HFF-Myc (cell line): ENCODE measurements around the gene TMEM91.
A peak's percentile ranks its signal among the peaks of the same experiment; 100 is the strongest.

Experiments used
- DNase-seq: peaks from one replicate; pipeline ENCODE4 v3.0.0-alpha.2; 2011; ENCODE audit warnings: low read depth; ENCODE audit errors: extremely low read depth
- H3K4me3 ChIP-seq: replicated peaks from 2 replicates; pipeline ENCODE4 v1.5.1; 2011; ENCODE audit warnings: low read depth, mild to moderate bottlenecking, control low read depth, low read length
- CTCF ChIP-seq: IDR thresholded peaks from 2 replicates; pipeline ENCODE4 v1.5.1; 2012; ENCODE audit warnings: mild to moderate bottlenecking, low read depth, low read length, control low read depth; ENCODE audit errors: missing control alignments

Gene TMEM91

DNA sequence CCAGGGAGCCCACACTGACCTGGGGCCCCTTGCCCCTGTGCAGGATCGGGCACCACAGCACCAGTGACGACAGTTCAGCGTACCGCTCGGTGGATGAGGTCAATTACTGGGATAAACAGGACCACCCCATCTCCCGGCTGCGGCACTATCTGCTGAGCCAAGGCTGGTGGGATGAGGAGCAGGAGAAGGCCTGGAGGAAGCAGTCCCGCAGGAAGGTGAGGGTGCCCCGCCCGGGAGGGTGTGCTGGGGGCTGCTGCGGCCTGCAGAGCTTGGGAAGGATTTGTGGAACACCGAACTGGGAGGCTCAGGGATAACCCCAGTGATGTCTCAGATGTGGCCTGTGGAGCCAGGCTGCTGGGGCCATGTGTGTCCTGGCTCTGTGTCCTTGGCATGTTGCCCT, 46.6 kb downstream of the TMEM91 start:
- no peak overlapping the region for H3K4me3 ChIP-seq
- DNase-seq: no peak
- TF ChIP-seq CTCF: no peak

- DNase-seq: no peak
- H3K4me3 ChIP-seq: no peak overlapping the region
- no peak for TF ChIP-seq CTCF
Observed at GRCh38 chr19:41424335-41425173, 48.2 kb downstream of the TMEM91 start.

DNA sequence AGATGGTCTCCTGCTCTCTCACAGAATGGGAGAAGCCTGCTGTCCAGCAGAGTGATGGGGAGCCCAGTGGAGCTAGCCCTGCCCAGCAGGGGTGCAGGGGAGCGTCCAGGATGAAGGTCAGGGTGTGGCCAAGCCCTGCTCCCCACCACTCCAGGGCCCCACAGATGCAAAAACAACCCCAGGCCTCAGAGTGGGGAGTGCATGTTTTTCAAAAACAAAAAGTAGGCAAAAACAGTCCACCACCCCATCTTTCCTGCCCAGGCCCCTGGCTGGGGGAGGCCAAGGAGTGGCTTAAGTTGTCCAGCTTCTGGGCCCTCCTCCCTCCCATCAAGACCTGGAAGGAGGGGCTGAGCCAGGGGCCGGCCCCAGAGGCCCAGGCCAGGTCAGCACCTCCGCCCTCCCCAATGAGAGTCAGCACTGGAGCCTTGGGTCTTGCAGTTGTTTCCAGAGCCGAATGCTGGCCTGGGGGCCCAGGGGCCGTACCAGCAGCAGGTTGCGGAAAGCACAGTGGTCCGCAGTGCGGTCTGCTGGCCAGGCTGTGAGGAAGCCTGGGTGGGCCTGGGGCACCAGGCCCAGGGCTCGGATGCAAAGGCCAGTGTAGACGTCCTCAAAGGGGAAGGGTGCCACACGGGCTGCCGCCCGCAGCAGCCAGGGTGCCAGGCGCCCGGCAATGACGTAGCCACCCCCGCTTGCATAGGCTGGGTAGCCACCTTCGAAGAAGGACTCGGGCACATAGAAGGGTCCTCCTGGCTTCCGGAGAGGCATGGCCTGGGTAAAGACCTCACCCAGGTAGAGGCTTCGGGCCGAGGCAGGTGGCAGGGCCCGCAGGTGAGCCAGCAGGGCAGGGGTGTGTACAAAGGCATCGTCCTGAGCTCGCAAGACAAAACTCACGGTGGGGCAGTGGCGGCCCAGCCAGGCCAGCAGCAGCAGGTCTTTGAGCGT, 49.1 kb downstream of the TMEM91 start:
- no peak overlapping the region for H3K4me3 ChIP-seq
- no peak for TF ChIP-seq CTCF
- no peak for DNase-seq

GRCh38 chr19:41426116-41426841, 49.9 kb downstream of the TMEM91 start:
- no peak overlapping the region for H3K4me3 ChIP-seq
- DNase-seq: no peak
- no peak for TF ChIP-seq CTCF

GRCh38 chr19:41426952-41427646, 50.8 kb downstream of the TMEM91 start, which contains the start of gene B3GNT8:
TSS of gene B3GNT8 (minus strand) at chr19:41427374. CDS start at chr19:41426778, 596 bp downstream.
- TF ChIP-seq CTCF: no peak
- peak within 1 kb of the TSS; percentile 20 for H3K4me3 ChIP-seq
- no peak for DNase-seq
